Germinal center (tissue), 1 donor: Measurements from ENCODE around the gene ITGA8.
"Not testable (repeated sequence)": the region's sequence is repeated elsewhere in the genome, so short reads cannot be mapped to it uniquely, and the experiment has no call there.

Experiments used
- DNase-seq: peaks from one replicate; pipeline ENCODE4 v3.0.0; 2012; ENCODE audit warnings: mixed read lengths, low spot score

ITGA8 gene

DNA sequence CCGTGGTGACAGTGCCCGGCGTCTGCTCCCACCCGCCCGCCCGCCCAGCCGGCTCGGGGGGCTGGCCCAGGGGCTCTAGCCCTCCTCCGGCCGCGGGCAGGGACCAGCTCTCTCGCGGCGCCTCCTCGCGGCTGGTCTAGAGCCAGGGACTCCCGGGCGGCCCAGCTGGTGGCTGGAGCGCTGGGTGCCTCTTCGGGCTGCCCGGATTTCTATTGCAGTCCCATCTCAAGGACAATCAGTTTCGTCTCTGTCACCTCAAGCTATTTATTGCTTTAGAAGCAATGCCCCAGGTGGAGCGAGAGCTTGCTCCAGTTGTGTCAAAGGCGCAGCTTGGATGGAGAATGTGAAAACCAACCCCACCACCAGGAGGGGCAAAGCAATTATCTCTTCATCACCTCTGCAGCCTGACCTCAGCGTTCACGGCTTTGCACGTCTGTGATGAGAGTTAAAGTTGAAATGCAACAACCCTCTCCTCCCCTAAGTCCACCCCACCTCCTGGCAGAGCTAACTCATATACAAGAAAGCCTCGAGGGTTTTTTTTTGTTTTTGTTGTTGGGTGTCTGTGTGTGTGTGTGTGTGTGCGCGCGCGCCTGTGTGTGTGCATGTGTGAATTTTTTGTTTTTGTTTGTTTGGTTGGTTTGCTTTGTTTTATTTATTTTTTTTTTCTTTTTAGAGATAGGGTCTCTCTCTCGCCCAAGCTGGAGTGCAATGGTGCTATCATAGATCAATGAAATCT, at the start of gene ITGA8:
Gene ITGA8, minus strand, starts transcription at position 24 of the 736 bp plus-strand sequence. CDS start 151 bp downstream, outside the sequence.
- DNase-seq, result no peak

DNA sequence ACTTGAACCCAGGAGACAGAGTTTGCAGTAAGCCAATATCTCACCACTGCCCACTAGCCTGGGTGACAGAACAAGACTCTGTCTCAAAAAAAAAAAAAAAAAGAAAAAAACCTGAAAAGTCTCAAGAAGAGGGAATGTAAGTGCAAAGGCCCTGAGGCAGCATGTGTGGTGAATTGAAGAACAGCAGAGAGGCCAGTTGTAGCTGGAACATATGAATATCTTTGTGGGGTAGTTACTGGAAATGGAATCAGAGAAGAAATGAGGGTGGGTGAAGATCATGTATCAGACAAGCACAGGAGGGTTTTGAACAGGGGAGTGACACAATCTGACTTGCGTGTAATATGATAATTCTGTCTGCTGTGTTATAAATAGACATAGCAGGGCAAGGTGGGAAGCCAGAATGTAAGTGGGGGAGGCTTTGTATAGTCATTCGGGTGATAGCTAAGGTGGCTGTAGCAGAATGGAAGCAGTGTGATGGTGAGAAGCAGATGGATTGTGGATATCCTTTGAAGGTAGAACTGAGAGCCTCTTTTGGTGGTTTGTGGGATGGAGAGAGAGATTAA, 45.3 kb upstream of the ITGA8 start:
- DNase-seq, result no peak

DNA sequence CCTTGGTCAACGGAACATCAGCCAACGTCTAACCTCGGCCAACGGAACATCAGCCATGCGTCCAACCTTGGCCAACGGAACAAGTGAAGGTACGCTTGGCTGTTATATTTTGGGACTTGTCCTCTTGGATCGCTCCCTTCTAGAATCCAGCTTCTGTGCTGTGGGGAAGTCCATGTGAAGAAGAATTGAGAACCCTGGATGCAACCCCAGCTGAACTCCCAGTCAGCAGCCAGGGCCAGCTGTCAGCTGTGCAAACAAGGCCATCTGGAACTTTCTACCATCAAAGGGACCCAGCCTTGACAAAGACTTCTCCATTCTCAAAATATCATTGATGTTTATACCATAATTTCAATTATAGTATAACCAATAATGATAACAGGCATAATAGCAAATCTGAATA, 43.3 kb upstream of the ITGA8 start:
- no peak for DNase-seq

DNA sequence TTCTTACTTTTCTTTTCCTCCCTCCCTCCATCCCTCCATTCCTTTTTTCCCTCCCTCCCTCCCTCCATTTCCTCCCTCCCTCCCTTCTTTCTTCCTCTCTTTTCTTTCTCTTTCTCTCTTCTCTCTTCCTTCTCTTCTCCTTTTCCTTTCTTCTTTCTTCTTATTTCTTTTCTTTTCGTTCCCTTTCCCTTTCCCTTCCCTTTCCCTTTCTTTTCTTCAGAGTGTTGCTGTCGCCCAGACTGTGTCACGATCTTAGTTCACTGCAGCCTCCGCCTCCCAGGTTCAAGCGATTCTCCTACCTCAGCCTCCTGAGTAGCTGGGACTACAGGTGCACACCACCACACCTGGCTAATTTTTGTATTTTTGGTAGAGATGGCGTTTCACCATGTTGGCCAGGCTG, 42.5 kb upstream of the ITGA8 start:
- not testable (repeated sequence) for DNase-seq

DNA sequence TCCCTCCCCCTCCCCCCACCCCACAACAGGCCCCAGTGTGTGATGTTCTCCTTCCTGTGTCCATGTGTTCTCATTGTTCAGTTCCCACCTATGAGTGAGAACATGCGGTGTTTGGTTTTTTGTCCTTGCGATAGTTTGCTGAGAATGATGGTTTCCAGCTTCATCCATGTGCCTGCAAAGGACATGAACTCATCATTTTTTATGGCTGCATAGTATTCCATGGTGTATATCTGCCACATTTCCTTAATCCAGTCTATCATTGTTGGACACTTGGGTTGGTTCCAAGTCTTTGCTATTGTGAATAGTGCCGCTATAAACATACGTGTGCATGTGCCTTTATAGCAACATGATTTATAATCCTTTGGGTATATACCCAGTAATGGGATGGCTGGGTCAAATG, 41.5 kb upstream of the ITGA8 start:
- not testable (repeated sequence) for DNase-seq

DNA sequence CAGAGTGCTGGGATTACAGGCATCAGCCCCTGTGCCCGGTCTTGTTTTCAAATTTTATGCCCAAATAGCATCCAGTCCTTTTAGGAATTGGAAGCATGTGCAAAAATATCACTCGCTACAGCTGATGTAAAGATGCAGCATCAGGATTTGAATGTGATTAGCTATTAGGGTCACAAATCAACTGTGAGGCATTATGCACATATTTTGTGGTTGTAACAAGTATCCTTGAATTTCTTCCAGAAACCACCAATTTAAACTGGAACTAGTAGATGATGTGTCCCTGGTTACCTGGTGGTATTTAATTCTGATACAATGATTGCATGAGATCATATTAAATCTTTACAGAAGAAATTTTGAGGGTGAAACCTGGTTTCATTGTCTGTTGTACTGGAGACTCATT, 41.0 kb upstream of the ITGA8 start:
- no peak for DNase-seq

DNA sequence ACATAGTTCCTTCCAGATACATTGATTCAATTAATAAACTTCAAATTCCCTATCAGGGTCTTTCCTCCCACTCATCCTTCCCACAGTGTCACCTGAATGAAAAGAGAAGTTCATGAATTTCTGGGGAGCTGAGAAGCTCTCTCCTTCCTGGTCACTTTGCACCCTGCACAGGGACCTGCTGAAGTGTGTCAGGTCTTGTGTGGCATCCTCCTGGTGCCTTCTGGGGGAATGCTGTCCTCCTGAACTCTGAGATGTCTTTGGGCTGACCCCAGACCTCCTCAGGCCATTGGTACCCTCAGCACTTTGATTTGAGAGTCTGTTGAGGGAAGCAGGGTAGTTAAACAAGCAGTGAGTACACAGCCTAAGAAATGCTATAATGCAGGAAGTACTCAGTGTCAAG, 39.5 kb upstream of the ITGA8 start:
- no peak for DNase-seq

DNA sequence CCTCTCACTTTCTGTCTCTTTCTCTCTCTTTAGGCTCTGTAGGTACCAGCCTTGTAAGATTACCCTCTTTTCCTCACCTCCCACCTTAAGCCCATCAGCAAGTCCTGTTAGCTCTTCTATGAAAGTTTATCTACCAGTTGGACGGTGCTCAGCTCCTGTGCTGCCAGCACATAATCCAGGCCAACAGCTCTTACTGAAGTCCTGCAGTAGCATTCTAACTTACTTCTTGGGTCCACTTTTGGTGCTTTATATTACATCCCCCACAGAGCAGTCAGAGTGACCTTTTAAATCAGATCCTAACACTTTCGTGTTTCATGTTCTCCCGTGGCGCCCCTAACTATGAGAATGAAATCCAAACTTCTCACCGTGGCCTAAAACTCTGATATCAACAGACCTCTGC, 38.9 kb upstream of the ITGA8 start:
- DNase-seq, result no peak

DNA sequence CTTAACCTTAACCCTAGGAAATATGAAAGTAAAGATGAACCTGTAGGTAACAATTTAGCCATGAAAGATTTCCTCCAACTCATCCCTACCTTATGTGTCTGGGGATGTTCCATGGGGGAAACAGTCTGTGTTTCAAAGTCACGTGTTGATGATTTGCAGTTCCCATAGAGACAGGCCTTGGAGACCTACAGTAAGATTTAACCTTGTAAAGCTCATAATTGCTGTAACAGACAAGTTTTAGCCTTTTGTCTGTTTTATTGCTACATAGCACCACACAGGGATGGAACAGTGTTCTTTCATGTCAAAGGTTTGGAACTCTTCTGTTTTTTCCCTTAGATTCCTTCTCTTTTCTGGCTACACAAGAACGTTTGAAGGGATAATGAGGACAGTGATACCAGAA, 35.2 kb upstream of the ITGA8 start:
- no peak for DNase-seq

DNA sequence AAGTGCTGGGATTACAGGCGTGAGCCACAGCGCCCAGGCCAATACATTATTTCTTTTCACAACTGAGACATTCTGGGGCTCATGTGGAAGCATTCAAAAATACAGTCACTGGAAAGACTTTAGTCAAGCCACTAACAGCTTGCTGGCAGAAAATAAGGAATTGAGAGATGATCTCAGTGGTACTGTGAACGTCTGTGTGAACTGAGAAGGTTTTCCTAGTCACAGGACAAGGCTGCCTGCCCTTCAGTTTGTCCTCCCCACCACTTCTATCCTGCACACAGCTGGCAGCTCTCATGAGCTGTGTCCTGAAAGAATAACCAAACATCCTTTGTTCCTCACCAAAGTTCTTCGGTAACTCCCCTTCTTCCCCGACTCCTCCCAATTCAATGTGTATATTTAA, 31.3 kb upstream of the ITGA8 start:
- DNase-seq, result no peak

DNA sequence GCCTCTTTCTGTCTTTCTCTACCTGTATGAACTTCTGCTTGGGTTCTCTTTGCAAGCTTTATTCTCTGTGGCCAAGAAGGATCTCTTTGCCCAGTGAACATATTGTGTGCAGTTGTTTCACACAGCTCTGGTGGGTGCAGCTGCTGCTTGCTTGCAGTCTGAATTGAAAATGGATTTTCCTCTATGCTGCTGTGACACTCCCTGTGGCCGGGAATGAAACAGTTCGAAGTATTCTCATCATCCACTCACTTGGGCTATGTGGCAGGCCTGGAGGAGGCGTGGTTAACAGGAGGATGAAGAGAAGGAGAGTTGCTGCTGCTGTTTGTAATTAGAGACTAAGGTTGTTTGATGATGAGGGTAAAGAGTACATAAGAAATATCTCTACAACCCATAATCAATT, 28.4 kb upstream of the ITGA8 start:
- DNase-seq, result no peak

DNA sequence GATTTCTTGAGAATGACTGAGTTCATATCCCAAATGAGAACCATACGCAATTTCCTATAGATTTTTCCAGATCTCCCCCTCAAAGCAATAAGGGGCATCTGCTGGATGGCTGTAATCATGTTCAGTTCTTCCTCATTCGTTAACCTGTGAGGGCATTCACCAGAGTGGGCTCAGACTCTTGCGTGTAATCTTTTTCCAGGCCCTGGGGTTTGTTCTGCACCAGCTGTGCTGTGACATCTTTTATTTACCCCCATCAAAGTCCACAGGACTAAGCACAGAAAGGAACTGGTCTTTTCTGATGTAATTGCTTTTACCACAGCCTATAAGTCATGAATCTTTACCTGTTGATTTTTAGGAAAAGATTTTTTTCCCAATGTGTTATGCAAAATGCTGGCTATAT, 27.9 kb upstream of the ITGA8 start:
- no peak for DNase-seq

DNA sequence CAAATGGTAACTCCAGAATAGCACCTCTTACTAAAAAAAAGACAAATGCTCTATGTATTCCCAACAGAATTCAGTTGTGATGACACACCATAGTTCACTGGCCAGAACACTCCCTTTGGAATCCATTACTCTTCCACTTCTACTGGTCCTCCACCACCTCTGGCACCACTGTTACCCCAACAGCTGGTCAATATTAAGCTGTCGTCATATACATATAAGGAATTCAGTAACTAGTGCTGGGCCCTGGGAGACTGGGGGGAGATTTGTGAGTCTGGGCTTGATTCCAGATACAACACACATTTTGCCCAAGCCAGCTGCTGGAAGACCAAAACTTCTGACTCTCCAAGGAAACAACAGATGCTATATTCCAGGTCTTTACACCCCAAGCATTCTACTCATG, 26.0 kb upstream of the ITGA8 start:
- no peak for DNase-seq

DNA sequence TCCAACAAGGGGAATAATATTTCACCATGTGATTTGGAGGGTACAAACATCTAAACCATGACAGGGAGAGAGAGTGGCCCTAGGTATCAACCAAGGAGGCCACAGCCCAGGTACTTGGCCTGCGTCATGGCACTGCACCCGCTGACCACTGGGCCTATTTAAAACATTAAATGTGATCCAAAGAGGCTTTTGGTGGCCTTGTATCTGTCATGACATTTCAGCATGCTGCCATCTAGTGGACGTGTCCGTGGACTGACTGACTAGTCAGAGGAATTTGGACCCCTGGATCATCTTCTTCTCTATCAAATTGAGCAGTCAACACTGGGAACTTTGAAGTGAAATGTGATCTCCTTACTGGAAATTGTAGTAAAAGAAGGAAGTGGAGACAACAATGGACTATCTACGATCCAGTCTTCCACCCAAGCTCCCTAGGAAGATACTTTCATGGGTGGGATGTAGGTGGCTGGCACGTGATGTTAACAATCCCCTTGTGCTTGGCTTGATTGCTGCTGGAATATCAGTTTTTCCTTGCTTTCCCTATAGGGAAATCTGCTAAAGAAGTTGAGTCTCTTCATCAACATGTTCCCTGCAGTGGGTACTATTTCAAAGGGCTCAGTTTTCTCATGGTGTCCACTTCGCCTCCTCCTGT, 24.6 kb upstream of the ITGA8 start:
- DNase-seq, result peak; percentile 30

DNA sequence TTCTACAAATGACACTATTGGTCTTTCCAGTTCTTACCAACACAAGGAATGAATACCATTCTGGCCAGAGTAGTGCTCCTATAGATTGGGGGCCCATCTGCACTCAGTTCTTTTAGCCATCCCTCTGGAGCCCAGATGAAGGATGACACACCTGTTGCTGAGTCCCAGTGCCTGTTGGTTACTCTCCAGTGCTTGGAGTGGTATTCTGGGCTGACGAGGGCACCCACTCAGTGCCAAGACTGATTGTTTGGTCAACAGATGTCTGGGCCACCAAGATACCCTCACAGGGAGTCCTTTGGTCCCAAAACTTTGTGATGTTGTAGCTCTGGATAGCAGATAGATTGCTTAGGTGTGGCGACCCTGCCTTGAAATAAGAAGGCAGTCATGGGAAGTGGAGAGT, 23.7 kb upstream of the ITGA8 start:
- DNase-seq, result no peak

DNA sequence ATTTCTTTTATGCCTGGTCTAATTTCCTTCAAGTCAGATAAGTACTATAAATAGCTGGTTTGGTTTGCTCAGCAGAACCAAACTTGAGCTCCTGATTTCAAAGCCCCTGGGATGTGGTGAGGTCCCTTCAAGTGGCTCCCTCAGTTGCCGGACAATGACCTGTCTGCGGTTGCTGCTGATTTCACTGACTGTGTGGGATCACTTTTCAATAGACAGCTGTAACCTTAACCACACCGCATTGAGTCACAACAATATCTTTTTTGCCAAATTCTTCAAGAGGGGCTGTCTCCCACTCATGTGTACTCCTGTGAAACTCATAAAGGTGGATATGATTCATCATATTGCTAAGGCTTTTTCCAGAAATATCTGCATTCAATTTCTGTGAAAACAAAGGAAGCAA, 23.1 kb upstream of the ITGA8 start:
- no peak for DNase-seq

DNA sequence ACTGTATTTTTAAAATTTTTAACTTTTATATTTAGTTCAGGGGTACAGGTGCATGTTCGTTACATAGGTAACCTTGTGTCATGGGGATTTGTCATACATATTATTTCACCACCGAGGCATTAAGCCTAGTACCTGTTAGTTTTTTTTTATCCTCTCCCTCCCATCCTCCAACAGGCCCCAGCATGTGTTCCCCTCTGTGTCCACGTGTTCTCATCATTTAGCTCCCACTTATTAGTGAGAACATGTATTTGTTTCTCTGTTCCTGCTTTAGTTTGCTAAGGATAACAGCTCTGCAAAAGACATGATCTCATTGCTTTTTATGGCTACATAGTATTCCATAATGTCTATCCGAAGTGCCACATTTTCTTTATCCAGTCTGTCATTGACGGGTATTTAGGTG, 22.4 kb upstream of the ITGA8 start:
- DNase-seq, result no peak

DNA sequence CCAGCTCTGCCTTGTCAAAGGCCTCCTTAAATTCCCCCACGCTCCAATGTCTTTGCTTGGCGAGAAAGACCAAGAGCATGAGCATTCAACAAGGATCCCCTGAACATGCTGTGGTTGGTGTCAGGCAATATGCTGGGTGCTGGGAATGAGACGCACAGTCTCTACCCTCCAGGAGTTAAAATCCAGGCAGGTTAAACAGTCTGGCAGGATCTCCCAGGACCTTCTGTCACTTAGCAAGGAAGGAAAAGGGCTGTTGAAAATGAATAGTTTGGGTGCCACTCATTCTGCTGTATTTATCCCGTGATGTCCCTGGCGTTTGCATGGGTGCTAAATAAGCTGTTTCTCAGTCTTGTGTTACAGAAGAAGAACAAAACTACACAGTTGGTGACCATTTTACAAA, 21.9 kb upstream of the ITGA8 start:
- no peak for DNase-seq

DNA sequence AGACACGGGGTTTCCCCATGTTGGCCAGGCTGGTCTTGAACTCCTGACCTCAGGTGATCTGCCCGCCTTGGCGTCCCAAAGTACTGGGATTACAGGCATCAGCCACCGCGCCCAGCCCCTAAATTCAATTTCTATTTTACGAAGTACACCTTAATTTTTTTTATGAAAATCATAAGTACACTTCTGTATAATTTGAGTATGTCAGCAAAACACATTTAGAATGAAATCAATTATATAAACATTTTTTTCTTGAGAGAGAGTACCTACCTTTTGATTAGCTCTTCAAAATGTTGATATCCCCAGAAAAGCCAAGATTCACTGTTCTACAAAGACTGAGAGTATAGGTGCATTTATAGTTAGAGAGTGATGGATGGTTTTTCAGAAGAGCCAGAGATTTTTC, 20.5 kb upstream of the ITGA8 start:
- no peak for DNase-seq

DNA sequence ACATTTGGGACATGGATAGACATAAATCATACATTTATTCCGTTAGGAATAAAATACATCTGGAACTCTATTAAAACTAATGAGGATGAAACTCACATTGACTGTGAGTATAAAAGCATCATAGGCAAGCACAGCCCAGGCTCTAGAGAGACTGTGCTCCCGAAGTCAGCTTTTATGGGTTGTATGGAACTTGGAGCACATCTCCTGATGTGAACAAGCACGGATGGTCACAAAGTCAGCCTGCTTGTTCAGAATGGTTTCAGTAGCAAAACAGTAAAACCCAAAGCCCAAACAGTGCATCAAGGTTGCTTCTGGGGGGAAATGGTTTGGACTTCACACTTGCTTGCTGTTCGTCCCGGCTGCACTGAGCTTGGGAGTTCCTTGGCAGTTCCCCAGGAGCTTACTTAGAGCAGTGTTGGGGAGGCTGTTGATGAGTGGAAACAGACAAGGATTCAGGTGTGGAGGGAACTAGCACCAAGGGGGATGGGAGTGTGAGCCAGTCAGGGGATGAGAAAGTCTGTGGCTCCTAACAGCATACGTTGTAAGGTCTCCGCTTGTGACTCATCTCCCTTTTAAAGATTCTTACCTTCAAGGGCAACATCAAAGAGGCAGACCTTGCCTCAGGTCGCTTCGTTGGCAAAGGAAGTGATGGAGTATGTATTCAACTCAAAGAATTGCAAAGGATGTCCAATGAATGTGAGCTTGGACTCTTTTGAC, 19.7 kb upstream of the ITGA8 start:
- no peak for DNase-seq

DNA sequence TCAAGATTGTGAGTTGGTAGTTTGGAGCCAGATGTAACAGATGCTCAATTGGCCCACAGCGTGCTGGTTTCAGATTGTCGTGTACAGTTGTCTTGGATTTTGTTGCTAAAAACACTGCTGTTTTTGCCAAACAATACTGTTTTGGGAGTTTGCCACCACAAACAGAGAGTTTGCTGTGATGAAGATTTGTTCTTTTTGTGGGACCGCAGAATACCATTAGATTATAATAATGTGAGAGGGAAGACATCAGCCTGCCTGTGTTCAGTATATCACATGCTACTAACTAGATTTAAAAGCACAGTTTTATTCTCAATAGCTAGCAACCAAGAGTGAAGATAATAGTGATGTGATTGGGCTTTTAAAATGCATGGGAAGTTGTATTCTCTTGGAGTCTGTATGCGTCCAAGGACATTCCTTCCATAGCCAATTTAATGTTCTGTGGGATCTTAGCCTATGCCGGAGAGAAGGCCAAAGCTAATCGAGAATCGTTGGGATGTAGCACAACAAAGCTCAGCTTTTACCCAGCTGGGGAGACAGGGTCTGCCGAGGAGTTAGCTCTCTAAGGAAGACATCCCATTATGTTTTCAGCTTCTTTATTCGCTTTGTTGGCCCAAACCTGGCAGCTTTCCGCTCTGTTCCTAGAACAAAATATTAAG, 18.7 kb upstream of the ITGA8 start:
- DNase-seq, result no peak

DNA sequence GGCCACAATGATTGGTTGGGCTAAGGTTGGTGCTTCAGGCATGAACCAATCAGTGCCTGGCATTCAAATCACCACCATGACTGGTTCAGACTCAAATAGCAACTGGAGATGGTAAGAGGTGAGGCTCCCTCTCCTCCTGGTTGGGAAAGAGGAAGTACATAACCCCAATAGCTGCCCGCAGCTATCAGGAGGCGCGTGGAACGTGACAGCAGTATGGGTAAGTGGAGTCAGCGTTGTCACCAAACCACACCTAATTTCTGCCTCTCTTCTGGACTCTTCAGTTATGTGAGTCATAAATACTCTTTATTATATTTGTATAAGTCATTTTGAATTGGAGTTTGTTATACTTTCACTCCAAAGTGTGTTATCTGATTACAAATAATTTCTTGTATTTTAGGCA, 17.9 kb upstream of the ITGA8 start:
- DNase-seq, result no peak

DNA sequence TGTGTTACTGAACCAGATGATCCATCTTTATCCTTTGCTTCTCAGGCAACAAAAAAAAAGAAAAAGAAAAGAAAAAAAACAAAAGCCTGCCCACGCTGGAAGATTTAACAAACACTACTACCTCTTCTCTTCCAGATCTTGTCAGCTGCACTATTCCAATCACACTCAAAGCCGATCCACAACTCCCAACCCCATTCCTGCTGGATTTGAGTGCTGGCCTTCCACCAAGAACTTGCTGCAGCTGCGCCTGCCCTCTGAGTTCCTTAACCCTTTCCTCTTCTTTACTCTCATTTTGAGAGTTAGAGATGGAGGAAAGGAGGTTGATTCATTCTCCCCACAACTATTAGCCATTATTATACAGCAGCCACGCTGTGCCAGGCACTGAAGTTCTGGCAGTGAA, 16.0 kb upstream of the ITGA8 start:
- no peak for DNase-seq
